Esophagus squamous epithelium (tissue), 4 donors: ENCODE measurements around the gene SECISBP2.

ENCODE experiments used
- POLR2A ChIP-seq, 4 donors: fragments of 450-650 bp; IDR thresholded peaks; one replicate each; pipeline ENCODE4 v1.6.1; 2017; ENCODE audit warnings: antibody characterized with exemption in 4 of 4, mild to moderate bottlenecking in 4 of 4, moderate library complexity in 3 of 4
- TF ChIP-seq, protein P1 (sequence below), 6 experiments: fragments of 450-650 bp in 4 of 6; fragments of 200-600 bp in 2 of 6; sonication (generic) in 2 of 6; IDR thresholded peaks; one replicate each; pipeline ENCODE4 v1.5.1; 2016 to 2019; ENCODE audit warnings: antibody characterized with exemption in 6 of 6, mild to moderate bottlenecking in 4 of 6, moderate library complexity in 4 of 6

DNA sequence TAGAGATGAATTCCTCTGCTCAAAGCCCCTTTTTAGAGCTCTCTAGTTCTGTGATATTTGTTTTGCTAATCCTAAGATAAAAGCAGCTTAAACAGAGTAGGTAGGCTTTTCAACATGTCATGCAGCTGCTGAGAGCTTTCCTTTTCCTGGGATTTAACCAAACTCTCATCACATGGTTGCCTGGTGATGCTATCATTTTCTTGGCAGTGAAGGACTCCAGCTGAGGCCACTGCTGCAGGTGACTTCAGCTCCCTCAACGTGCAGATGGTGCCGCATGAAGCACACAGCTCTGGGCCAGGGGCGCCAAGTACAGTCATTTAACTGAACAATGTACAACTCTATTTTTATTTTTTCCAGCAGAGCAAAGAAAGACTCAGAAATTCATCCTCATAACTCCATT lies 42.2 kb downstream of the SECISBP2 start:
- TF ChIP-seq, protein P1, sequence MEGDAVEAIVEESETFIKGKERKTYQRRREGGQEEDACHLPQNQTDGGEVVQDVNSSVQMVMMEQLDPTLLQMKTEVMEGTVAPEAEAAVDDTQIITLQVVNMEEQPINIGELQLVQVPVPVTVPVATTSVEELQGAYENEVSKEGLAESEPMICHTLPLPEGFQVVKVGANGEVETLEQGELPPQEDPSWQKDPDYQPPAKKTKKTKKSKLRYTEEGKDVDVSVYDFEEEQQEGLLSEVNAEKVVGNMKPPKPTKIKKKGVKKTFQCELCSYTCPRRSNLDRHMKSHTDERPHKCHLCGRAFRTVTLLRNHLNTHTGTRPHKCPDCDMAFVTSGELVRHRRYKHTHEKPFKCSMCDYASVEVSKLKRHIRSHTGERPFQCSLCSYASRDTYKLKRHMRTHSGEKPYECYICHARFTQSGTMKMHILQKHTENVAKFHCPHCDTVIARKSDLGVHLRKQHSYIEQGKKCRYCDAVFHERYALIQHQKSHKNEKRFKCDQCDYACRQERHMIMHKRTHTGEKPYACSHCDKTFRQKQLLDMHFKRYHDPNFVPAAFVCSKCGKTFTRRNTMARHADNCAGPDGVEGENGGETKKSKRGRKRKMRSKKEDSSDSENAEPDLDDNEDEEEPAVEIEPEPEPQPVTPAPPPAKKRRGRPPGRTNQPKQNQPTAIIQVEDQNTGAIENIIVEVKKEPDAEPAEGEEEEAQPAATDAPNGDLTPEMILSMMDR (IDR thresholded peaks at IDR 0.05) = no peak
- TF ChIP-seq POLR2A (IDR thresholded peaks at IDR 0.05) = no peak
